ENCODE data around the gene RAP2A.

GRCh38 chr13:97471711-97472110 lies 37.7 kb downstream of the RAP2A start:
- no peak for TF ChIP-seq MTA1 (IDR thresholded peaks at IDR 0.05; ENCODE audit: borderline replicate concordance)
- TF ChIP-seq, protein P1, sequence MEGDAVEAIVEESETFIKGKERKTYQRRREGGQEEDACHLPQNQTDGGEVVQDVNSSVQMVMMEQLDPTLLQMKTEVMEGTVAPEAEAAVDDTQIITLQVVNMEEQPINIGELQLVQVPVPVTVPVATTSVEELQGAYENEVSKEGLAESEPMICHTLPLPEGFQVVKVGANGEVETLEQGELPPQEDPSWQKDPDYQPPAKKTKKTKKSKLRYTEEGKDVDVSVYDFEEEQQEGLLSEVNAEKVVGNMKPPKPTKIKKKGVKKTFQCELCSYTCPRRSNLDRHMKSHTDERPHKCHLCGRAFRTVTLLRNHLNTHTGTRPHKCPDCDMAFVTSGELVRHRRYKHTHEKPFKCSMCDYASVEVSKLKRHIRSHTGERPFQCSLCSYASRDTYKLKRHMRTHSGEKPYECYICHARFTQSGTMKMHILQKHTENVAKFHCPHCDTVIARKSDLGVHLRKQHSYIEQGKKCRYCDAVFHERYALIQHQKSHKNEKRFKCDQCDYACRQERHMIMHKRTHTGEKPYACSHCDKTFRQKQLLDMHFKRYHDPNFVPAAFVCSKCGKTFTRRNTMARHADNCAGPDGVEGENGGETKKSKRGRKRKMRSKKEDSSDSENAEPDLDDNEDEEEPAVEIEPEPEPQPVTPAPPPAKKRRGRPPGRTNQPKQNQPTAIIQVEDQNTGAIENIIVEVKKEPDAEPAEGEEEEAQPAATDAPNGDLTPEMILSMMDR (IDR thresholded peaks at IDR 0.05 in 2 of 3, conservative IDR thresholded peaks at IDR 0.05 in 1 of 3; ENCODE audit: insufficient read depth in 2 of 3, low read depth in 1 of 3, low read length in 3 of 3), result no peak
- no peak for TF ChIP-seq EP300 (IDR thresholded peaks at IDR 0.05; ENCODE audit: low read length)
- no peak for TF ChIP-seq SPI1 (IDR thresholded peaks at IDR 0.05; ENCODE audit: borderline replicate concordance, low read depth, low read length)
- no peak for TF ChIP-seq ZBTB49 (CRISPR knock-in tag; IDR thresholded peaks at IDR 0.05; ENCODE audit: borderline replicate concordance)
- TF ChIP-seq HEY1 (CRISPR knock-in tag; IDR thresholded peaks at IDR 0.05; ENCODE audit: borderline replicate concordance), result no peak
- no peak for TF ChIP-seq SNRNP70 (optimal IDR thresholded peaks at IDR 0.05; ENCODE audit: low read depth, low read length)
- TF ChIP-seq DNMT1 (IDR thresholded peaks at IDR 0.05), result no peak
- no peak for TF ChIP-seq SOX6 (IDR thresholded peaks at IDR 0.05)
- TF ChIP-seq EZH2 (IDR thresholded peaks at IDR 0.05; ENCODE audit: borderline replicate concordance, low read depth, low read length), result no peak
- no peak for TF ChIP-seq SRSF9 (IDR thresholded peaks at IDR 0.05; ENCODE audit: borderline replicate concordance, low read depth, low read length)
- no peak for TF ChIP-seq ZNF143 (CRISPR knock-in tag; IDR thresholded peaks at IDR 0.05)
